AG04450 (cell line): ENCODE data around the gene RPP30. TPM values are rescaled to one million over a fixed set of nuclear protein-coding genes. Genes with fewer than 3 reads are reported as not detected.

Source experiments
- CTCF ChIA-PET: fragments of 300-600, 350-600 bp; formaldehyde crosslinking; extraction: SDS; loops from one replicate; lab custom pipeline; 2022; ENCODE audit warnings: antibody characterized with exemption, inconsistent platforms; lab: Charles Lee
- POLR2A ChIA-PET: fragments of 350-600 bp; formaldehyde crosslinking; extraction: SDS; loops from one replicate; lab custom pipeline; 2021; ENCODE audit warnings: antibody characterized with exemption, inconsistent platforms; lab: Yijun Ruan, JAX
- DNase-seq: peaks from one replicate; pipeline ENCODE4 v3.0.0-alpha.2; 2011; ENCODE audit warnings: low read depth, low spot score
- H3K27ac ChIP-seq: one replicate; pipeline ENCODE4 v1.5.1; 2012; ENCODE audit warnings: low read depth, low read length, control low read depth
- H3K27me3 ChIP-seq: one replicate; pipeline ENCODE4 v1.6.0; 2012; ENCODE audit warnings: low read length; ENCODE audit not compliant: control insufficient read depth, insufficient read depth
- H3K4me3 ChIP-seq: 2 replicates; pipeline ENCODE4 v1.5.1; 2011; ENCODE audit warnings: mild to moderate bottlenecking, low read depth, low read length, control low read depth
- H3K9me3 ChIP-seq: 2 replicates; pipeline ENCODE4 v1.5.1; 2012; ENCODE audit warnings: low read length; ENCODE audit not compliant: control insufficient read depth, insufficient read depth
- CTCF ChIP-seq: IDR thresholded peaks from 2 replicates; pipeline ENCODE4 v1.5.1; 2011; ENCODE audit warnings: low read depth, low read length, control low read depth, inconsistent platforms
- polyA plus RNA-seq: library from polyadenylated mRNA; depleted of rRNA; stranded (reverse); fragments of >200 nt; gene quantifications from 2 replicates; pipeline ENCODE4 v1.2.3, GENCODE V29; 2011

RPP30 gene
- polyA plus RNA-seq, 1 experiment: 43.7 TPM

- Histone ChIP-seq H3K4me3 (no peak overlapping the region), H3K27me3 (peaks cover 5% of the 10 kb centered on the region), H3K9me3 (peaks cover 4% of the 10 kb centered on the region), H3K27ac (no peak overlapping the region)
- ChIA-PET POLR2A (no interaction called here), CTCF (interaction anchor here (1.2 to 1.5 kb wide), 2 partner anchors 33 to 567 kb away, joined by 3 to 4 read pairs; no protein-coding TSS in a partner anchor)
- TF ChIP-seq CTCF: no peak
- DNase-seq: no peak
These were observed 16.6 kb upstream of the RPP30 start for GRCh38 chr10:90855126-90855525.

- no peak for TF ChIP-seq CTCF
- Histone ChIP-seq H3K4me3 (no peak overlapping the region), H3K9me3 (peaks cover 2% of the 10 kb centered on the region), H3K27me3 (peaks cover 5% of the 10 kb centered on the region), H3K27ac (no peak overlapping the region)
- DNase-seq: no peak
- CTCF ChIA-PET: interaction anchor here (0.8 to 2.2 kb wide), 6 partner anchors 9 to 568 kb away, joined by 3 to 19 read pairs (median 4); no protein-coding TSS in a partner anchor
- POLR2A ChIA-PET: no interaction called here
These were observed 15.5 kb upstream of the RPP30 start for GRCh38 chr10:90856261-90856660.

- Histone ChIP-seq H3K27me3 (peaks cover 5% of the 10 kb centered on the region), H3K9me3 (no peaks in the 10 kb centered on the region; the same call in 1 of the 2 replicates), H3K27ac (no peak overlapping the region), H3K4me3 (peak overlapping the region; percentile 63)
- POLR2A ChIA-PET: no interaction called here
- CTCF ChIA-PET: interaction anchor here (0.8 to 10.9 kb wide), 5 partner anchors 8 to 105 kb away, joined by 4 to 249 read pairs (median 19); partner anchors contain the start of gene RPP30
- TF ChIP-seq CTCF: no peak
- no peak for DNase-seq
These were observed 14.7 kb upstream of the RPP30 start for GRCh38 chr10:90856964-90857634.

GRCh38 chr10:90857635-90858460 lies 13.9 kb upstream of the RPP30 start, which contains the start of gene HTR7:
HTR7 (minus strand) TSS chr10:90858039; CDS start chr10:90857671, 368 bp downstream.
- ChIA-PET CTCF (interaction anchor here (0.6 to 10.9 kb wide), 8 partner anchors 8 to 804 kb away, joined by 3 to 249 read pairs (median 4); partner anchors contain the start of gene RPP30), POLR2A (no interaction called here)
- H3K4me3 ChIP-seq: peak within 1 kb of the TSS; percentile 63
- peaks cover 5% of the 10 kb centered on the region for H3K27me3 ChIP-seq
- H3K9me3 ChIP-seq: no peaks in the 10 kb centered on the region; the same call in 1 of the 2 replicates
- peak; percentile 49 for TF ChIP-seq CTCF
- DNase-seq: no peak
- peak within 1 kb of the TSS; percentile 65 for H3K27ac ChIP-seq
